GM21360 (cell line): ENCODE results near the gene RNF146.
"Not testable (repeated sequence)": the region's sequence is repeated elsewhere in the genome, so short reads cannot be mapped to it uniquely, and the experiment has no call there.

Experiments used
- ATAC-seq: cut with Tn5 transposase; IDR thresholded peaks from one replicate; pipeline ENCODE4 v1.9.1; 2021; ENCODE audit warnings: mild to moderate bottlenecking, moderate library complexity; ENCODE audit not compliant: unreplicated experiment

RNF146 gene

GRCh38 chr6:127266178-127266891 lies at the start of gene RNF146:
Gene RNF146 (plus strand): TSS chr6:127266864. CDS start chr6:127280339, 13,475 bp downstream.
- peak; percentile 80 for ATAC-seq

GRCh38 chr6:127219869-127220268 lies 46.8 kb upstream of the RNF146 start:
- ATAC-seq, result no peak

GRCh38 chr6:127221201-127221600 lies 45.5 kb upstream of the RNF146 start:
- no peak for ATAC-seq

GRCh38 chr6:127222418-127222817 lies 44.2 kb upstream of the RNF146 start:
- no peak for ATAC-seq

GRCh38 chr6:127225497-127225896 lies 41.2 kb upstream of the RNF146 start:
- no peak for ATAC-seq

GRCh38 chr6:127233819-127234218 lies 32.8 kb upstream of the RNF146 start:
- ATAC-seq, result not testable (repeated sequence)

GRCh38 chr6:127243501-127243900 lies 23.2 kb upstream of the RNF146 start:
- ATAC-seq, result no peak

- ATAC-seq, result no peak
These were observed 19.3 kb upstream of the RNF146 start for GRCh38 chr6:127247114-127248096.

- no peak for ATAC-seq
These were observed 17.0 kb upstream of the RNF146 start for GRCh38 chr6:127249621-127250020.

- ATAC-seq, result no peak
These were observed 11.4 kb upstream of the RNF146 start for GRCh38 chr6:127255286-127255685.

- ATAC-seq, result no peak
These were observed 3.8 kb upstream of the RNF146 start for GRCh38 chr6:127262896-127263295.

- ATAC-seq, result no peak
These were observed 3.2 kb upstream of the RNF146 start for GRCh38 chr6:127263481-127263880.

- ATAC-seq, result peak; percentile 76
These were observed 405 bp downstream of the RNF146 start for GRCh38 chr6:127266892-127267645.

GRCh38 chr6:127267646-127268625 lies 1.3 kb downstream of the RNF146 start:
- ATAC-seq, result peak; percentile 0

- ATAC-seq, result no peak
These were observed 5.9 kb downstream of the RNF146 start for GRCh38 chr6:127272576-127272975.

- no peak for ATAC-seq
These were observed 6.8 kb downstream of the RNF146 start for GRCh38 chr6:127273499-127273898.

- no peak for ATAC-seq
These were observed 9.7 kb downstream of the RNF146 start for GRCh38 chr6:127276331-127276730.

GRCh38 chr6:127277878-127278843 lies 11.5 kb downstream of the RNF146 start:
- no peak for ATAC-seq

GRCh38 chr6:127279815-127280214 lies 13.2 kb downstream of the RNF146 start:
- no peak for ATAC-seq
